Uterus (tissue), 4 donors: ENCODE data around the gene GIPC2. TPM values are rescaled to one million over a fixed set of nuclear protein-coding genes. Genes with fewer than 3 reads are reported as not detected.

Source experiments
- DNase-seq, 2 donors: peaks; one replicate each; pipeline ENCODE4 v3.0.0-alpha.2; 2019 to 2020
- H3K27ac ChIP-seq, 2 donors: fragments of 200-600 bp; sonication (generic); 1 replicate in 1 of 2; 2 replicates in 1 of 2; pipeline ENCODE4 v1.5.1; 2016 to 2018
- H3K27me3 ChIP-seq, 2 donors: fragments of 200-600 bp; sonication (generic); one replicate each; pipeline ENCODE4 v1.5.1; 2018 to 2019; ENCODE audit warnings: control low read depth in 1 of 2
- H3K36me3 ChIP-seq, 2 donors: fragments of 200-600 bp; sonication (generic); one replicate each; pipeline ENCODE4 v1.5.1; 2019; ENCODE audit warnings: control low read depth in 1 of 2
- H3K4me1 ChIP-seq, 2 donors: fragments of 200-600 bp; sonication (generic); one replicate each; pipeline ENCODE4 v1.5.1; 2018 to 2019; ENCODE audit warnings: control low read depth in 1 of 2
- H3K4me3 ChIP-seq, 2 donors: fragments of 200-600 bp; sonication (generic); 1 replicate in 1 of 2; 2 replicates in 1 of 2; pipeline ENCODE4 v1.5.1; 2018 to 2019; ENCODE audit warnings: mild to moderate bottlenecking in 1 of 2
- H3K9me3 ChIP-seq, 2 donors: fragments of 200-600 bp; sonication (generic); one replicate each; pipeline ENCODE4 v1.5.1; 2019; ENCODE audit warnings: control low read depth in 1 of 2
- CTCF ChIP-seq, 4 experiments: fragments of 200-600 bp in 2 of 4; fragments of 450-650 bp in 2 of 4; sonication (generic) in 2 of 4; IDR thresholded peaks; one replicate each; pipeline ENCODE4 v1.5.1; 2016 to 2019; ENCODE audit warnings: antibody characterized with exemption in 4 of 4, mild to moderate bottlenecking in 2 of 4, moderate library complexity in 1 of 4
- POLR2A ChIP-seq, 2 donors: fragments of 450-650 bp; IDR thresholded peaks; one replicate each; pipeline ENCODE4 v1.6.1; 2016; ENCODE audit warnings: antibody characterized with exemption in 2 of 2, mild to moderate bottlenecking in 1 of 2, moderate library complexity in 1 of 2
- intact Hi-C: fragments of 100-400 bp; cut with DNase I; formaldehyde crosslinking; loops from one replicate; pipeline ENCODE4 v1.15.1; 2023; ENCODE audit warnings: low total_unique reads
- total RNA-seq, 4 donors: library from RNA; depleted of rRNA in 3 of 4; stranded (reverse); fragments of >200 nt in 3 of 4; gene quantifications; one replicate each; pipeline versions ENCODE4 v1.1.0 to v1.2.4, GENCODE V29; 2014 to 2023
- donor health status: DM: yes; HTN: yes; CAD: no.

The GIPC2 gene
- total RNA-seq, 4 donors from 2014 or later = 3.6 to 8.2 (median 5.8) TPM

DNA sequence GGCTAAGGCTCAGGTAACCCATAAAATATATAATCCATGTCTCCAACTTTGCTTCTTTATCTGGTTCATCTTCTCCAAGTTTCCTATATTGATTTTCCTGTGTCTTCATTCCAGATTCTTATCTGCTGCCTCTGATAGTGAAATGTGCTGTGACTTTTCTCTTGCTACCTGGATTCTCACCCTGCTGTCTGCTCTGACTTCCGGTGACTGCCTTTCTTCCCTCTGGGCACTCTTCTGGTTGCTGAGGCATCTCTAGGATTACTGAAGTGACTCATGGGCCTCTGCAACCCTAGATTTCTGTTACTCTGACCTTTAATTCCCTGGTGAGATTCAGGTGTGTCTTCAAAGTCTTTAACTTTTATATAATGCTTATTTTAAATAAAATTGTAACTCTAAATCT, 46.9 kb downstream of the GIPC2 start:
- intact Hi-C loops = no loop called here
- Histone ChIP-seq H3K36me3 (no peaks in the 10 kb centered on the region), H3K27ac (no peak overlapping the region), H3K9me3 (no peaks in the 10 kb centered on the region), H3K27me3 (no peaks in the 10 kb centered on the region), H3K4me1 (no peaks in the 10 kb centered on the region), H3K4me3 (no peak overlapping the region)
- TF ChIP-seq CTCF (IDR thresholded peaks at IDR 0.05) = no peak
- TF ChIP-seq POLR2A (IDR thresholded peaks at IDR 0.05) = no peak
- DNase-seq = no peak

GRCh38 chr1:78093560-78093959, 47.8 kb downstream of the GIPC2 start:
- Histone ChIP-seq H3K27ac (no peak overlapping the region), H3K4me3 (no peak overlapping the region), H3K27me3 (no peaks in the 10 kb centered on the region), H3K36me3 (no peaks in the 10 kb centered on the region), H3K9me3 (no peaks in the 10 kb centered on the region), H3K4me1 (no peaks in the 10 kb centered on the region)
- TF ChIP-seq CTCF (IDR thresholded peaks at IDR 0.05) (no peak), POLR2A (IDR thresholded peaks at IDR 0.05) (no peak)
- intact Hi-C loops = no loop called here
- DNase-seq = no peak

GRCh38 chr1:78094639-78095038, 48.9 kb downstream of the GIPC2 start:
- TF ChIP-seq CTCF (IDR thresholded peaks at IDR 0.05) = no peak
- no peak for TF ChIP-seq POLR2A (IDR thresholded peaks at IDR 0.05)
- no peak overlapping the region for H3K27ac ChIP-seq

GRCh38 chr1:78095593-78095992, 49.8 kb downstream of the GIPC2 start:
- Histone ChIP-seq H3K4me1 (no peaks in the 10 kb centered on the region), H3K27me3 (no peaks in the 10 kb centered on the region), H3K27ac (no peak overlapping the region), H3K36me3 (no peaks in the 10 kb centered on the region), H3K9me3 (no peaks in the 10 kb centered on the region), H3K4me3 (no peak overlapping the region)
- no peak for DNase-seq
- no peak for TF ChIP-seq POLR2A (IDR thresholded peaks at IDR 0.05)
- TF ChIP-seq CTCF (IDR thresholded peaks at IDR 0.05) = no peak
- intact Hi-C loops = no loop called here

More at GRCh38 chr1:78094639-78095038, 48.9 kb downstream of the GIPC2 start:
- Histone ChIP-seq H3K4me1 (no peaks in the 10 kb centered on the region), H3K27me3 (no peaks in the 10 kb centered on the region), H3K36me3 (no peaks in the 10 kb centered on the region), H3K9me3 (no peaks in the 10 kb centered on the region), H3K4me3 (no peak overlapping the region)
- no peak for DNase-seq
- intact Hi-C loops = no loop called here

GRCh38 chr1:78096017-78096416, 50.3 kb downstream of the GIPC2 start:
- intact Hi-C loops = no loop called here
- no peak for DNase-seq
- Histone ChIP-seq H3K36me3 (no peaks in the 10 kb centered on the region), H3K9me3 (no peaks in the 10 kb centered on the region), H3K27me3 (no peaks in the 10 kb centered on the region), H3K4me1 (no peaks in the 10 kb centered on the region), H3K4me3 (no peak overlapping the region), H3K27ac (no peak overlapping the region)
- TF ChIP-seq CTCF (IDR thresholded peaks at IDR 0.05) (no peak), POLR2A (IDR thresholded peaks at IDR 0.05) (no peak)
